ENCODE results near the gene CLEC7A.

GRCh38 chr12:10101648-10102220 is 28.3 kb downstream of the CLEC7A start:
- TF ChIP-seq CTCF (conservative IDR thresholded peaks at IDR 0.05; ENCODE audit: low read length) (no peak), EZH2phosphoT487 (IDR thresholded peaks at IDR 0.05; ENCODE audit: borderline replicate concordance) (no peak)
